ENCODE results near the gene OR1I1. TPM values are rescaled to one million over a fixed set of nuclear protein-coding genes. Genes with fewer than 3 reads are reported as not detected.

The OR1I1 gene
- total RNA-seq, 1 donor from 2014 or later = not detected

DNA sequence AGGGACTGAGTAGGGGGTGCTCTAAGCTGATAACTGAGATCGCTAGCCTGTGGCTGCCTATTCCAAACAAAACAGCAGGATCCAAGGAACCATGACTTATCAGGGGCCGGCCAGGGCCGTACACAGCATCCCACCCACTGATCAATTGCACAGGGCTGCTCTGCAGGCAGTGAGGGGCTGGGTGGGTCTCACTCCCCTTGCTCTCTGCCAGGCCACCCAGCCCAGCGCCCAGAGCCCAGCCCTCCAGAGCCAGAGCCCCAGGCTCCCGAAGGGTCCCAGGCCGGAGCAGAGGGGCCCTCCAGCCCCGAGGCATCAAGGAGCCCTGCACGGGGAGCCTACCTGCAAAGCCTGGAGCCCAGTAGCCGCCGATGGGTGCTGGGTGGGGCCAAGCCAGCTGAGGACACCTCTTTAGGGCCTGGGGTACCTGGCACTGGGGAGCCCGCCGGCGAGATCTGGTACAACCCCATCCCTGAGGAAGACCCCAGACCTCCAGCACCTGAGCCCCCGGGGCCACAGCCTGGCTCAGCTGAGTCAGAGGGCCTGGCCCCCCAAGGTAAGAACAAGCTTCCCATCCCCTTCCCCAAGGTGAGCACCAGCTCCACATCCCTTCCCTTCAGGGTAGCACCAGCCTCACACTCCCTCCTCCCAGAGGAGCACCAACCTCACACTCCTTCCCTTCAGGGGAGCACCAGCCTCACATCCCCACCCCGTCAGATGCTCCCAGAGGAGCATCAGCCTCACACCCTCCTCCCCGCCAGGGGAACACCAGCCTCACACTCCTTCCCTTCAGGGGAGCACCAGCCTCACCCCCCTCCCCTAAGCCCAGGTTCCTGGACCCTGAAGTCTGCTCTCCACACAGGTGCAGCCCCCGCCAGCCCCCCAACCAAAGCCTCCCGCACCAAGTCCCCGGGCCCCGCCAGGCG lies 27.1 kb downstream of the OR1I1 start:
- TF ChIP-seq, protein P1, sequence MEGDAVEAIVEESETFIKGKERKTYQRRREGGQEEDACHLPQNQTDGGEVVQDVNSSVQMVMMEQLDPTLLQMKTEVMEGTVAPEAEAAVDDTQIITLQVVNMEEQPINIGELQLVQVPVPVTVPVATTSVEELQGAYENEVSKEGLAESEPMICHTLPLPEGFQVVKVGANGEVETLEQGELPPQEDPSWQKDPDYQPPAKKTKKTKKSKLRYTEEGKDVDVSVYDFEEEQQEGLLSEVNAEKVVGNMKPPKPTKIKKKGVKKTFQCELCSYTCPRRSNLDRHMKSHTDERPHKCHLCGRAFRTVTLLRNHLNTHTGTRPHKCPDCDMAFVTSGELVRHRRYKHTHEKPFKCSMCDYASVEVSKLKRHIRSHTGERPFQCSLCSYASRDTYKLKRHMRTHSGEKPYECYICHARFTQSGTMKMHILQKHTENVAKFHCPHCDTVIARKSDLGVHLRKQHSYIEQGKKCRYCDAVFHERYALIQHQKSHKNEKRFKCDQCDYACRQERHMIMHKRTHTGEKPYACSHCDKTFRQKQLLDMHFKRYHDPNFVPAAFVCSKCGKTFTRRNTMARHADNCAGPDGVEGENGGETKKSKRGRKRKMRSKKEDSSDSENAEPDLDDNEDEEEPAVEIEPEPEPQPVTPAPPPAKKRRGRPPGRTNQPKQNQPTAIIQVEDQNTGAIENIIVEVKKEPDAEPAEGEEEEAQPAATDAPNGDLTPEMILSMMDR (IDR thresholded peaks at IDR 0.05) = no peak
- TF ChIP-seq EZH2phosphoT487 (IDR thresholded peaks at IDR 0.05) = no peak
- TF ChIP-seq EZH2 (IDR thresholded peaks at IDR 0.05) = no peak
- DNase-seq (ENCODE audit: low spot score) = no peak
- H3K4me2 ChIP-seq = peak overlapping the region; percentile 91
- peaks cover 12% of the 10 kb centered on the region for H3K4me1 Mint-ChIP-seq
- H4K20me1 ChIP-seq (ENCODE audit: low read depth) = no peaks in the 10 kb centered on the region
- no peak overlapping the region for H3K27ac ChIP-seq
- H3K9me3 ChIP-seq (ENCODE audit: low read depth) = no peaks in the 10 kb centered on the region
- peak overlapping the region; percentile 94 for H3K4me3 ChIP-seq
- peaks cover 23% of the 10 kb centered on the region for H3F3A ChIP-seq (ENCODE audit: low read depth)
- H3K36me3 ChIP-seq = peaks cover 3% of the 10 kb centered on the region
- peaks cover 14% of the 10 kb centered on the region for H3K36me3 Mint-ChIP-seq
- H3K9me3 Mint-ChIP-seq = peaks cover 15% of the 10 kb centered on the region
- no peaks in the 10 kb centered on the region for H3K4me1 ChIP-seq
- no peak overlapping the region for H3K9ac ChIP-seq
- no peaks in the 10 kb centered on the region for H3K27me3 ChIP-seq
- no peak overlapping the region for H3K27ac Mint-ChIP-seq
- H3K27me3 Mint-ChIP-seq (ENCODE audit: insufficient read depth, low read depth) = peaks cover 3% of the 10 kb centered on the region
- H3K4me3 Mint-ChIP-seq = peak overlapping the region; percentile 86
- H3K79me2 ChIP-seq (ENCODE audit: low read depth) = peaks cover 21% of the 10 kb centered on the region
- no peak overlapping the region for H2AFZ ChIP-seq (replicated peaks)

DNA sequence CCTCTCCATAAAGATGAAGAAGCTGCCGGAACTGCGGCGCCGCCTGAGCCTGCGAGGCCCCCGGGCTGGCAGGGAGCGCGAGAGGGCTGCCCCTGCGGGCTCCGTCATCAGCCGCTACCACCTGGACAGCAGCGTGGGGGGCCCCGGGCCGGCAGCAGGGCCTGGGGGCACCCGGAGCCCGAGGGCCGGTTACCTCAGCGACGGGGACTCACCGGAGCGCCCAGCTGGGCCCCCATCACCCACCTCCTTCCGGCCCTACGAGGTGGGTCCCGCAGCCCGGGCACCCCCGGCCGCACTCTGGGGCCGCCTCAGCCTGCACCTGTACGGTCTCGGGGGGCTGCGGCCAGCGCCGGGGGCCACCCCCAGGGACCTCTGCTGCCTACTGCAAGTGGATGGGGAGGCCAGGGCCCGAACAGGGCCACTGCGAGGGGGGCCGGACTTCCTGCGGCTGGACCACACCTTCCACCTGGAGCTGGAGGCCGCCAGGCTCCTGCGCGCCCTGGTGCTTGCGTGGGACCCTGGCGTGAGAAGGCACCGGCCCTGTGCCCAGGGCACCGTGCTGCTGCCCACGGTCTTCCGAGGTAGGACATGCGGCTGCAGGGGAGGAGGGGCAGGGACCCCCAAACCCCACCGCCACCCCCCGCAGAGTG lies 27.9 kb downstream of the OR1I1 start:
- TF ChIP-seq, protein P1 (IDR thresholded peaks at IDR 0.05) = no peak
- TF ChIP-seq EZH2phosphoT487 (IDR thresholded peaks at IDR 0.05) (no peak), EZH2 (IDR thresholded peaks at IDR 0.05) (no peak)
- no peaks in the 10 kb centered on the region for H3K4me1 ChIP-seq
- peaks cover 26% of the 10 kb centered on the region for H3F3A ChIP-seq (ENCODE audit: low read depth)
- Mint-ChIP-seq H3K27ac (no peak overlapping the region), H3K4me1 (peaks cover 12% of the 10 kb centered on the region), H3K27me3 (ENCODE audit: insufficient read depth, low read depth) (peaks cover 3% of the 10 kb centered on the region), H3K9me3 (peaks cover 8% of the 10 kb centered on the region), H3K36me3 (peaks cover 10% of the 10 kb centered on the region), H3K4me3 (no peak overlapping the region)
- H4K20me1 ChIP-seq (ENCODE audit: low read depth) = no peaks in the 10 kb centered on the region
- no peak overlapping the region for H2AFZ ChIP-seq (replicated peaks)
- H3K4me3 ChIP-seq = no peak overlapping the region
- H3K9me3 ChIP-seq (ENCODE audit: low read depth) = no peaks in the 10 kb centered on the region
- H3K79me2 ChIP-seq (ENCODE audit: low read depth) = peaks cover 21% of the 10 kb centered on the region
- no peak overlapping the region for H3K9ac ChIP-seq
- H3K36me3 ChIP-seq = peaks cover 3% of the 10 kb centered on the region
- no peak overlapping the region for H3K27ac ChIP-seq
- H3K27me3 ChIP-seq = no peaks in the 10 kb centered on the region
- H3K4me2 ChIP-seq = no peak overlapping the region
- no peak for DNase-seq (ENCODE audit: low spot score)

DNA sequence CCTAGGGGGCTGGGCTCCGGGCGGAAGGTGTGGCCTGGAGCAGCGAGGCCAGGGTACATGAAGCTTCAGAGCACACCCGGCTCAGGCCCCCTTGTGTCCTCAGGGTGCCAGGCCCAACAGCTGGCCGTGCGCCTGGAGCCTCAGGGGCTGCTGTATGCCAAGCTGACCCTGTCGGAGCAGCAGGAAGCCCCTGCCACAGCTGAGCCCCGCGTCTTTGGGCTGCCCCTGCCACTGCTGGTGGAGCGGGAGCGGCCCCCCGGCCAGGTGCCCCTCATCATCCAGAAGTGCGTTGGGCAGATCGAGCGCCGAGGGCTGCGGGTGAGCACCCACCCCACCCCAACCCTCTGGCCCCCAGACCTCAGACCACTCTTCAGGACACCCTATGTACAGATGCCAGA lies 28.4 kb downstream of the OR1I1 start:
- no peaks in the 10 kb centered on the region for H3K27me3 ChIP-seq
- H3K4me2 ChIP-seq = no peak overlapping the region
- DNase-seq (ENCODE audit: low spot score) = no peak
- H3K4me1 ChIP-seq = no peaks in the 10 kb centered on the region
- H3F3A ChIP-seq (ENCODE audit: low read depth) = peaks cover 31% of the 10 kb centered on the region
- peaks cover 10% of the 10 kb centered on the region for H3K36me3 Mint-ChIP-seq
- H3K79me2 ChIP-seq (ENCODE audit: low read depth) = peaks cover 21% of the 10 kb centered on the region
- H3K27ac Mint-ChIP-seq = no peak overlapping the region
- peaks cover 12% of the 10 kb centered on the region for H3K4me1 Mint-ChIP-seq
- H3K4me3 Mint-ChIP-seq = no peak overlapping the region
- H4K20me1 ChIP-seq (ENCODE audit: low read depth) = no peaks in the 10 kb centered on the region
- TF ChIP-seq EZH2 (IDR thresholded peaks at IDR 0.05) (no peak), EZH2phosphoT487 (IDR thresholded peaks at IDR 0.05) (no peak)
- TF ChIP-seq, protein P1 (IDR thresholded peaks at IDR 0.05) = no peak
- peaks cover 4% of the 10 kb centered on the region for H3K9me3 Mint-ChIP-seq
- H3K4me3 ChIP-seq = no peak overlapping the region
- H3K9ac ChIP-seq = no peak overlapping the region
- H3K9me3 ChIP-seq (ENCODE audit: low read depth) = no peaks in the 10 kb centered on the region
- H2AFZ ChIP-seq (replicated peaks) = no peak overlapping the region
- peaks cover 3% of the 10 kb centered on the region for H3K36me3 ChIP-seq
- H3K27me3 Mint-ChIP-seq (ENCODE audit: insufficient read depth, low read depth) = peaks cover 3% of the 10 kb centered on the region
- H3K27ac ChIP-seq = no peak overlapping the region
